ENCODE measurements around the gene LENG8.

The LENG8 gene

DNA sequence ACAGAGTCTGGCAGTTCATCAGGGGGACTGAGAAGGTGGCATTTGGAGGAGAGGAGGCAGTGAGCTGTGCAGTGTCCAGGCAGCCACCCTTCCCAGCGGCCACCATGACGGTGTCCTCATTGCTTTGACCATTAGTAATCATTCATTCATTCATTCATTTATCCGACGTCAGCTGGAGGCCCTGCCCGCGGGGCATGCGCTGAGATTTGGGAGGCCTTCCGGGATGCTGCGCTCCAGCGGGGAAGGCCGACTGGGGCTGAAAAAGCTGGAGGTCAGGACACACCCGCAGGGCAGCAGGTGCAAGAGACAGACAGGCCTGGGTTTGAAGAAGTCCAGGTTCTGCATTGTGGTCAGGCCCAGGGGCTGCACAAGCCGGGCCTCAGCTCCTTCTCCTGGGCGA, 24.8 kb upstream of the LENG8 start:
- DNase-seq: no peak

DNA sequence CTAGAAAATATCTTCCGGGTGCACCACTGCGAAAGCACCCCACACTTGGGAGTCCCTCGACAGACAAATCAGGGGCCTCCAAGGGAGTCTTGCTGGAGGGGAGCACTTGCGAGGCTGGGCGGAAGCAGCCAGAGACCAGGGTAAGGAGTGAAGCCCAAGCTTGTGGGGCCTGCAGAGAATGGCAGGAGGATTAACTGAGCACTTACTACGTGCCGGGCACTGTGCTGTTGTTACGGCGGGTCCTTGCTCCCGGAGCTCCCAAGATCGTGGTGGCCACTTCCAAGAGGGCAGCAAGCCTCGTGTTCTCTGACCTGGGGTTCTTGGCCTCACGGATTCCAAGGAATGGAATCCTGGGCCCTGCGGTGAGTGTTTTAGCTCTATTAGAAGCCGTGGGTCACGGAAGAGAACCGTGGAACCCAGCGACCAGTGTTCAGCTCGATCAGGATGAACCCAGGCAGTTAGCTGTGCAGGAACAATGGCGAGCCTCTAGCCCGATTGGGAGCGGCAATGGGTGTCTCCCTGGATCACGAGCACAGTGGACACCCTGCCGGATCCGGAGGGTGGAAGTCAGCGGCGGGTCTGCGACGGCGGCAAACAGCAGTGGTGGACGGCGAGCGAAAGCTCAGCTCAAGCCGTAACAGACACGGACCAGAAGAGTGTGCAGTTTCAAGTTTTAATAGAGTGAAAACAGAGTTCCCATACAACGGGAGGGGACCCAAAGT, 24.2 kb upstream of the LENG8 start:
- DNase-seq: no peak

DNA sequence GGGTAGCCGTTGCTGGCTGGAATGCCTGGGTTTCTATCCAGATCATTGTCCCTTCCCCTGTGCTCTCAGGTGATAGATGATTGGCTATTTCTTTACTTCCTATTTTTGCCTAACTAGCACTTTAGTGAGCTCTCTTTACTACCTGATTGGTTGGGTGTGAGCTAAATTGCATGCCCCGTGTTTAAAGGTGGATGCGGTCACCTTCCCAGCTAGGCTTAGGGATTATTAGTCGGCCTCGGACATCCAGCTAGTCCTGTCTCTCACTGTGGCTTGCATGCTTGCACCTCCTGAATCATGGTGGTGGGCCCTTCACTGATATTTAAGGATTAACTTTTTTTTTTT, 23.6 kb upstream of the LENG8 start:
- no peak for DNase-seq

DNA sequence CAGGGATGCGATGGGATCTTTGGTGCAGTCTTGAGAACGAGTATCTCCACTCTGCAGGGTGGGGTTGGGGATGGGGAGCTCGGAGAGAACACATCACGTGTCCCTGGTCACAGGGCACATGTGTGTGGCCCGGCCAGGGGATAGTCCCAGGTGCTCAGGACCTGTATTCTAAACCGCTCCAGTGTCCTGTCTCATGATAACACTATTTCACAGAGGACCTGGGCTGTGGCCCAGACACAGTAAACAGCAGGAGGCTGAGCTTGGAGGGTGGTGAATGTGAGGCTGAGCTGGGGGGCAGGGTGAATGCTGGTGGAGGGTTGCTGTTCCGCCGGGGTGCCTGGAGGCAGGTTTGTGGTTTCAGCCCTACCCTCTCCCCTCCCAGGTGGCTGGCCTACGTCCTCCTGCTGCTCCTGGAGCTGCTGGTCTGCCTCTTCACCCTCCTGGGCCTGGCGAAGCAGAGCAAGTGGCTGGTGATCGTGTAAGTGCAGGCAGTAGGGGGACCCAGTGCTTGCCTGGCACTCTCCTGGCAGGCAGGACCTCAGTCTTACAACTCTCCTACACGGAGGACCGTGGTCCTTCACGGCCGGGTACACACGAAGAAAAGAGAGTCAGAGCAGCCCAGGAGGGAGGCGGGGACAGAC, 22.6 kb upstream of the LENG8 start:
- DNase-seq: no peak

DNA sequence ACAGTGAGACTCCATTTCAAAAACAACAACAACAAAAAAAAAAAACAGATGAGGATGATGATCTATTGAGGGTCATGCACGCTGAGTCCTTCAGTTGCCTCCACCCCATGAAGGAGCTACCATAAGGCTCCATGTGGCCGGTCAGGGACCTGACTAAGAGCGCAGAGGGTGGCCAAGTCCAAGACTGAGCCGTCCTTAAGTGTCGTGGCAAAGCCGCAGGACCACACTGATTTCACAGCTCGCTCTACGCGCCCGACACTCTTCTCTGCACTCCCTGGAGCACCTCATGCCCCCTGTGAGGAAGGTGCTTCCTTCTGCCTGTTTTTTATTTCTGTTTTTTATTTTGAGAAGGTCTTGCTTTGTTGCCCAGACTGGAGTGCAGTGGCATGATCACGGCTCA, 21.4 kb upstream of the LENG8 start:
- DNase-seq: no peak

DNA sequence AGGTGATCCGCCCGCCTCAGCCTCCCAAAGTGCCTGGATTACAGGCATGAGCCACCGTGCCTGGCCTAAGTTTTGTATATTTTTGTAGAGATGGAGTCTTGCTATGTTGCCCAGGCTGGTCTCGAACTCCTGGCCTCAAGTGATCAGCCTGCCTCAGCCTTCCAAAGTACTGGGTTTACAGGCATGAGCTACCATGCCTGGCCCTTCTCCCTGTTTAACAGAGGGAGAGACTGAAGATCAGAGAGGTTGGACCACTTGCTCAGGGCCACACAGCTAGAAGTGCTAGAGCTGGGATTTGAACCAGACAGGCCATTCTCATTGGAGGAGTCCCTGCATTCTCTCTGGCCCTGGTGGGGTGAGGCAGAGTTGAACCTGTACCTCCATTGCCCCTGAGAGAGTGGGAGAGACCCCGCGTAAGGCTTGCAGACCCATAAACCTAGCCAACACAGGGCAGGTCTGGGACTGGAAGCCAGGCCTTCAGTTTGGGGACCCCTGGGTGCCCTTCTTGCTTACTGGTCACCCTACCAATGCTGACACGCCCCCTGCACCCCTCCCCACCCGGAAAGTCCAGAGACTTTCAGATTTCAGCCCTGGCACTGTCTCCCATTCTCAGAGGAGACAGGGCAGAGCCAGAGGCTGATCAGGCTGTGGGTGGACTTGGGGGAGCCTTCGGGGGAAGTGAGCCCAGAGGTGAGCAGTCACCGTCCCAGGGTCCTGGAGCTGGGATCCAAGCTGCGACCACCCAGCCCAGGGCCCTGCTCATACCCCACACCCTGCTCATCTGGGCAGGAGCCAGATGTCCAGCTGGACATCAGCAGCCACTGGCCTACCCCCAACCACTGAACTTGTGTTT, 20.4 kb upstream of the LENG8 start:
- no peak for DNase-seq

DNA sequence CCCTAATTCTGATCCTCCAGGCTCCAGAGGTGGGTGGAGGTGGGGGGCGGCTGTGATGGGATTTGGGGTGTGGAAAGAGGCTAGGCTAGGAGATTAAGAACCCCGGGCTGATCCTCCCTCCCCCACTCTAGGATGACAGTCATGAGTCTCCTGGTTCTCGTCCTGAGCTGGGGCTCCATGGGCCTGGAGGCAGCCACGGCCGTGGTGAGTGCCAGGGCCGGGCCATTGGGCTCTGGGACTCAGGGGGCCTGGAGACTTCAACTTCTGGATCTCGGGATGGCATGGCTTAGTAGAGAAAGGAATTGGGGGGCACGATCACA, 19.9 kb upstream of the LENG8 start:
- no peak for DNase-seq

DNA sequence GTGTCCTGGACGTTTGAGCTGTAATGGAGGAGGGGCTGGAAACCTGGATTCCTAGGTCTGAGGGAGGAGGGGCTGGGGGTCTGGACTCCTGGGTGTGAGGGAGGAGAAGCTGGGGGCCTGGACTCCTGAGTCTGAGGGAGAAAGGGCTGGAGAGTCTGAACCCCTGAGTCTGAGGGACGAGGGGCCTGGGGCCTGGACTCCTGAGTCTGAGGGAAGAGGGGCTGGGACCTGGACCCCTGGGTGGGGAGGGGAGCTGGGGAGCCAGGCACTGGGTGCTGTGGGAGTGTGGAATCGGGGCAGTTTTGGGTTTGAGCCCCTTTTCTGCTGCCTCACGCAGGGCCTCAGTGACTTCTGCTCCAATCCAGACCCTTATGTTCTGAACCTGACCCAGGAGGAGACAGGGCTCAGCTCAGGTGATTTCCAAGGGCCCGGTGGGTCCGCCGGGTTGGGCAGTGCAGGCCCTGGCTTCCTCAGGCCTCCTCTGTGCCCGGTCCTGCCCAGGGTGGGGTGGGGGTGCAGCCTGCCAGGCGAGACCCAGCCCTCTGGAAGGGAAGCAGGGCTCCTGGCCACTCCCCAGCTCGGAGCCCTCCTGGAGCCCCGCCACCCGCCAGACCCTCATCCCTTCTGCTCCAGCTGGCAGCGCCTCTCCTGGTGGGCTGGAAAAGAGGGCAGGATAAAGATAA, 19.3 kb upstream of the LENG8 start:
- no peak for DNase-seq

DNA sequence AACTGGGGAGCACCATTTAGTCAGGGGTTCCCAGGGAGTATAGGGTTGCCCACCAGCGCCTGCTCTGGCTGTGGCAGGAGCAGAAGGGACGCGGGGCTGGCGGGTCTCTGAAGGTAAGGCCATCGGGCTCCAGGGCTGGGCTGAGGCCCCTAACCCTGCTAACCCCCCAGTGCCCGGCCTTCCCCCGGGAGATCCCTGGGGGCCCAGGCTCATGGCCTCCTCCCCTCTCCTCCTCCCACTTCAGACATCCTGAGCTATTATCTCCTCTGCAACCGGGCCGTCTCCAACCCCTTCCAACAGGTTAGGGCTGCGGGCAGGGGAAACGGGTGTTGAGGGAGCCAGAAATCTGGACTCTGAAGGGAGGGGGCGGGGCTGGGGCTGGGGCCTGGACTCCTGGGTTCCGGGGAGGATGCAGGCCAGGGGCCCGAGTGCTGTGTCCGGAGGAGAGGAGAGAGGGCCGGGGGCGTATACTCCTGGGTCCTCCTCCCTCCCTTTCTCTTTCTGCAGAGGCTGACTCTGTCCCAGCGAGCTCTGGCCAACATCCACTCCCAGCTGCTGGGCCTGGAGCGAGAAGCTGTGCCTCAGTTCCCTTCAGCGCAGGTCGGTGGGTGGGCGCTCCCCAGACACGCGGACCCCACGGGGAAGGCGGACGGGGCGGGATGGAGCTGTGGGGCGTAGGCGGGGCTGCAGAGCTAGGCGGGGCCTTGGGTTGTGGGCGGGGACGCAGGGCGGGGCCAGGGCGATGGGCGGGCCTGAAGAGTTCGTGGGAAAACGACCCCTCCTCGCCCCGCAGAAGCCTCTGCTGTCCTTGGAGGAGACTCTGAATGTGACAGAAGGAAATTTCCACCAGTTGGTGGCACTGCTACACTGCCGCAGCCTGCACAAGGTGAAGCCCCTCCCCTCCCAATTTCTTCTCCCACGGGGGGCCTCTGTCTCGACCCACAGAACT, 18.4 kb upstream of the LENG8 start:
- DNase-seq: peak; percentile 43 to 79 (median 57)

DNA sequence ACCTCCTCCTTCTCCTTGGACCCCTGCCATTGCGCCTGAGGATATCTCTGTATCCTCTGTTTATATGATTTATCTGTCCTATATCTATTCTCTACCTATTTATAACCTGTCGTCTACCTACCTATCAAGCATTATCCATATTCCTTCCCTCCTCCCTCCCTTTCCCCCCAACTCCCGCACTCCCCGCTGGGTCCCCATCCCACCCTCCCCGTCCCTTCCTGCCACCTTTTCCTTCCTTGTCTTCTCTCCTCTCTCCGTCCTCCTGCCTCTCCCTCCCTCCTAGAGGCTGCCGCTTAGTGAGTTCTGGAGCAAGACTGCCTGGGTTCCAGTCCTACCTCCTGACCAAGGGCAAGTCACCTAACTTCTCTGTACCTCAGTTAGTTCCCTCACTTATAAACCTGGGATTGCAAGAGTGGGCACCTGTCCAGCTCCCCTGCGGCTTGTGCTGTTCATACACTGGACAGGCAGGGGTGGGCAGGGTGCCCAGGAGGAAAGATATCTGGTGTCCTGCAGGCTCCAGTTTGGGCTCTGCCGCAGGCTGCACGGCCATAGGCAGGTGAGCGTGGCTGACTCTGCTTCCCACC, 17.7 kb upstream of the LENG8 start:
- no peak for DNase-seq

DNA sequence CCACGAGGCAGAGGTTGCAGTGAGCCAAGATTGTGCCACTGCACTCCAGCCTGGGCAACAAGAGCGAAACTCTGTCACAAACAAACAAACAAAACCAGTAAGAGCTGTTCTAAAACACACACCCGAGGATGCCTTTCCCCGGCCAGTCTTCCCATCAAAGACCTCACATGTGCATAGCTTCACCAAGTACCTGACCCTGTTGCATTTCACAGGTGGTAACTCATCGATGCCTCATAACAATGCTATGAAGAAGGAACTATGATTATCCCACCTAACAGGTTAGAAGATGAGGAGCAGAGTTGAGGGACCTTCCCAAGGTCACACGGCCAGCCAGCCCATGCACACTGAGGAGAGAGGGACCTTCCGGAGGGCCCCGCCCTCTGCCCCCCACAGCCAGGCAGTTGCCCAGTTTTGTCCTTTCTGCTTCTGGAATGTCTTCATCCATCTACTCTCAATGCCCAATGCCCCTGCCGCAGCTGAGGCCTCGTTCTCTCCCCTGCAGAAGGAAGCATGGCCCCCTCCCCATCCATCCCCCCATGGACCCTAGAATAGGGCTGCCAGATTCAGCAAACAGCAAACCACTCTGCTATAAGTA, 16.8 kb upstream of the LENG8 start:
- DNase-seq: no peak

DNA sequence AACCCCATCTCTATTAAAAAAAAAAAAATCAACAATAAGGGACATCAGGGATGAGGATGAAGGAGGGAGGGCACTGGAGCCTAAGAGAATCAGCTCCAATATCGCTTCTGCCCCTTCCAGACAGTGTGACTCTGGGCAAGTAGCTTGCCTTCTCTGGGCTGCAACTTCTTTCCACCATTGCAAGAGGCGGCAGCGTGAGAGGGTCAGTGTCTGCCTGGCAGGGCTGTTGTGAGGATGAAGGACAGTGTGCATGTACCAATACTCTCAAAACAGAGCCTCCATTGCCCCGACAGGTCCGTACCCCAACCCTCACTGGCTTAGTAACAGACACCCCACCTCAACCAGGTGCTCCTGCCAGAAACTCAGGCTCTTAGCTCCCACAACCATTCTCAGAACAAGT, 15.3 kb upstream of the LENG8 start:
- no peak for DNase-seq

DNA sequence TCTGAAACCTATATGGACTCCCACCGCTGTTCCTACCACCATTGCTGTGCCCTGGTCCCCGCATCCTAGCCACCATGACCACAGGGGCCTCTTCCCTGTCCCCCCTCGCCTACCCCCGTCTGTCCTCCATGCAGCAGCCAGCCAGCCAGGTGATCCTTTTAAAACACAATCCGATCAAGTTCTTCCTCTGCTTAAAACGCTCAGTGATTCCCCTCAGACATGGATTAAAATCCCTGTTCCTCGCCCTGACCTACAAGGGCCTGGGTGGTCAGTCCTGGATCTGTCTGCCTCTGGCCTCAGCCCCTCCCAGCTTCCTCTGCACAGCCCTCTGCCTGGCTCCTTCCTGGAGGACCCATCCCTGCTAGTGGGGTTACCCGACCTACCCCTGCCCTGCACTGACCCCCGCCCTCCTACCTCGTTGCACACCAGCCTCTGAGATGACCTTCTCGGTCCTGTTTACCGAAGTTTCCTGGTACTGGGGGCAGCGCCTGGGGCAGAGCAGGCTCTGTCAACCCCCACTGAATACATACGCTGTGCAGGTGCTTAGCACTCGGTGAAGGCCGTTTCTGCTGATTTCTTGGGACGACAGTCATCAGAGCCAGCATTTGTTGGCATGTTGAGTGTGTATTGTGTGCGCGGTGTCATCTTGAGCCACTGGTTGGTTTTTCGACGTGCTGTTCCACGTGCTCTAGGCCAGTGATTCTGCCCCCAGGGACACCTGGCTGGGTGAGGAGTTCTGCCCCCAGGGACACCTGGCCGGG, 14.7 kb upstream of the LENG8 start:
- no peak for DNase-seq

DNA sequence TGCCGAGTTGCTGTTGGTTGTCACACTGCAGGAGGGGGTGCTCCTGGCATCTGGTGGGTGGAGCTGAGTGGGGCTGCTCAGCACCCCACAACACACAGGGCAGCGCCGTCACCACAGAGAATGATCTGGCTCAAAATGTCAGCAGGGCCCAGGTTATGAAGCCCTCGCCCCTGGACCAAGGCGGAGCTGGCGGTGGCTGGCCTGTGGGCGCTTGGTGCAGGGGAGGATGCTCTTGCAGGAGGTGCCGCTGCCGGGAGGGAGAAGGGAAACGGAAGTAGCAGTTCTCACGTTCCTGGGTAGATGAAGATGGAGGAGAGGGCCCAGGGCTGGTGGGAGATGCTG, 14.2 kb upstream of the LENG8 start:
- no peak for DNase-seq

DNA sequence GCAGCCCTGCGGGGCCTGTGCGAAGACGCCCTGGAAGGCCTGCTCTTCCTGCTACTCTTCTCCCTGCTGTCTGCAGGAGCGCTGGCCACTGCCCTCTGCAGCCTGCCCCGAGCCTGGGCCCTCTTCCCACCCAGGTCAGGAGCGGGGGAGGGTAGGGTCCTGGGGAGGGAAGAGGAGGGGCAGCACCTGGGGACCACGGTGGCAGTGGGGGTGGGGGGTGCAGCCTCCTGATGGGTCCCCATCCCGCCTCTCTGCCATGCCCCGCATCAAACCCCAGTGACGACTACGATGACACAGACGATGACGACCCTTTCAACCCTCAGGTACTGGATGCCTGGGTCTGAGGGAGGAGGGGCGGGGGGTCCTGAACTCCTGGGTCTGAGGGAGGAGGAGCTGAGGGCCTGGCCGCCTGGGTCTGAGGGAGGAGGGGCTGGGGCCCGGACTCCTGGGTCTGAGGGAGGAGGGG, 13.4 kb upstream of the LENG8 start:
- DNase-seq: no peak

DNA sequence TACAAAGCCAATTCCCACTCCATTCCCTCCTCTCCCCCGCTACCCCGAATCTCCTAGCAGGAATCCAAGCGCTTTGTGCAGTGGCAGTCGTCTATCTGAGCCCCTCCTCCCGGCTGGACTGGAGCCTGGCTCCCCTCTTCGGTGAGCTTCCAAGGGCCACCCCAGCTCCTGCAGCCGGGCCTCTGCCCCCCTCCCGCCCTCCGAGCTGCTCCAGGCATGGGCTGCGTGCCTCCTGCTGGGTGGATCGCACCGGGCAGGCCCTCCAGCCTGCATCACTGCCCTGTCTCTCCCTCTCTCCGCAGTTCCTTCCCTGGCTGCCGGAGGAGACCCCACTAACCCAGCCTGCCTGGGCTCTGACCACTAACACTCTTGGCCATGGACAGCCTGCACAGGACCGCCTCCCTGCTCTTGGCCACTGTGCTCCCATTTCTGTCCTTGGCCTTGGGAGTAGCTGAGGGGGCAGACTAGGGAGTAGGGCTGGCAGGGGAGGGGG, 12.9 kb upstream of the LENG8 start:
- no peak for DNase-seq

DNA sequence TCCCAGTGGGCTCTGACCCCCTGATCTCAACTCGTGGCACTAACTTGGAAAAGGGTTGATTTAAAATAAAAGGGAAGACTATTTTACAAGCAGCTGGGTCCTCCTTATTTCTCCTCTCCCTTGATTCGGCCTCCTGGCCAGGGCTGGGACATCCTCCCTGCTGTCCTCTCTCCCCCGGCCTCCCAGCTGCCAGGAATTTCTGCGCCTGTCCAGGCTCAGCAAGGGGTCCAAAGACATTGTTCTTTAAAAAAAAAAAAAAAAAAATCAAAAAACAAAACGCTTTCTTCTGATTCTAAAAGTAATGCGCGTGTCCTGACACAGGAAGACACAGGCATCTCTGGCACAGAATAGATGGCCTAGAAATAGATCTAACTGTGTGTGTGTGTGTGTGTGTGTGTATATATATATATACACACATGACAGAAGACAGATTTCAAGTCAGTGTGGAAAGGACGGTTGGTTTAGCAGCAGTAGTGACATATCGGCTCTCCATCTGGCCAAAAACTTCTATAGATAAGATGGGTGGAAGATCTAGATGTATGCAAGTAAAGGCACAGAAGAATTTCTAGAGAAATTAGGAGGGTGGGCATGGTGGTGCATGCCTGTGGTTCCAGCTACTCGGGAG, 12.3 kb upstream of the LENG8 start:
- no peak for DNase-seq

DNA sequence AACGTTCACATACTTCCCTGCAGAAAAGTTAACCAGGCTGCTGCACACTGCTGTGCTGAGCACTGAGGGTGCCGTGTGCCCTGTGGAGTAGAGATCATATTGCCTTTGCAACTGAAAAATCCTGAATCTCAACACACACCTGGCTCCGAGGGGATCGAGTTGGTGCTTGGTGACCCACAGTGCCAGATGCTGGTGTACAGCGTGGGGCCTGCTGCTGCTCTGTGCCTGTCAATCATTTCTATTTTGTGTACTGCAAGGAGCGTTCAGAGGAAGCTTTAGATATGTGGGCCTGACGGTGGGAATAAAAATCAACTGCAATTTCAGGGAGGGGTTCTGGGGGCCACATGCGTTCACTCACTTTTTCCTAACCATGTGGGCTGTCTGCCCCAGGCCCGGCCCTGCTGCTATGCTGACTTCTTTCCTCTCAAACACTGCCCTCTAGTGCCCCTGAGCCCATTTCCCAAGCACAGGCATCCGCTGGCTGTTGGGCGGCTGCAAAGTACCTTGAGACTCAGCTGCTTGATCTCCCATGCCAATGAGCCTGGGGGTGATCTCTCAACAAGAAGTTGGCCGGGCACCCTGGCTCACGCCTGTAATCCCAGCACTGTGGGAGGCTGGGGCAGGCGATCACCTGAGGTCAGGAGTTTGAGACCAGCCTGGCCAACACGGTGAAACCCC, 9.7 kb upstream of the LENG8 start:
- peak; percentile 38 to 56 (median 46) for DNase-seq

DNA sequence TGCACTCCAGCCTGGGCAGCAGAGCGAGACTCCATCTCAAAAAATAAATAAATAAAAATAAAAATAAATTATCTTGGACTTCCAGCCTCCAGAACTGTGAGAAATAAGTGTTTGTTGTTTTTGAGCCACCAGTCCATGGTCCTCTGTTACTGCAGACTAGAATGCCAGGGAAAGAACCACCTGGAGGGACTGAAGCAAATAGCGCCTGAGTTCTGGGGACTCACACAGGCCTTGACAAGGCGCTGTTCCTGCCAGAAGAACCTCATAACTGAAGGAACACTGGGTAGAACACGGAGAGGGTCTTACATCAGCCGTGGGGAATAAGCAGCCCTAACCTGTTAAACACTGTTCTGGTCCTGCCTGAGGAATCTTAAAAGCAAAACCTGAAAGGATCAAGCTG, 8.4 kb upstream of the LENG8 start:
- DNase-seq: no peak

DNA sequence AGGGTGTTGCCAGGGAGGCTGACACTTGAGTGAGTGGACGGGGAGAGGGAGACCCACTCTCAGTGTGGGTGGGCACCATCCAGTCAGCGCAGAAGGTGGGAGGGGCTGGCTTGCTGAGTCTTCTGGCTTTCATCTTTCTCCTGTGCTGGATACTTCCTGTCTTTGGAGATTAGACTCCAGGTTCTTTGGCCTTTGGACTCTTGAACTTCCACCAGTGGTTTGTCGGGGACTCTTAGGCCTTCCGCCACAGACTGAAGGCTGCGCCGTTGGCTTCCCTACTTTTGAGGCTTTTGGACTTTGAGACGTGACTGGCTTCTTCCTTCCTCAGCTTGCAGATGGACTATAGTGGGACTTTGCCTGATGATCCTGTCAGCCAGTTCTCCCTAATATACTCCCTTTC, 4.3 kb upstream of the LENG8 start:
- no peak for DNase-seq

Data from suppressor macrophage treated with lipopolysaccharide for 1 hour (primary cell).